Keratinocyte (primary cell): Measurements from ENCODE around the gene ANXA2R.

ENCODE experiments used
- EZH2 ChIP-seq: IDR thresholded peaks from one replicate; pipeline ENCODE4 v1.6.1; 2012; ENCODE audit warnings: inconsistent platforms, mild to moderate bottlenecking, low read length, moderate library complexity
- TF ChIP-seq, protein P1 (sequence below), 3 experiments: IDR thresholded peaks in 1 of 3; conservative IDR thresholded peaks in 1 of 3; optimal IDR thresholded peaks in 1 of 3; 2 replicates in 2 of 3; 3 replicates in 1 of 3; pipeline versions ENCODE3 to v1.5.1; 2011; ENCODE audit warnings: low read length in 3 of 3, mild to moderate bottlenecking in 3 of 3, moderate library complexity in 2 of 3, control low read depth in 1 of 3, inconsistent platforms in 1 of 3; ENCODE audit not compliant: insufficient read depth in 2 of 3; ENCODE audit errors: extremely low read depth in 1 of 3

- TF ChIP-seq, protein P1, sequence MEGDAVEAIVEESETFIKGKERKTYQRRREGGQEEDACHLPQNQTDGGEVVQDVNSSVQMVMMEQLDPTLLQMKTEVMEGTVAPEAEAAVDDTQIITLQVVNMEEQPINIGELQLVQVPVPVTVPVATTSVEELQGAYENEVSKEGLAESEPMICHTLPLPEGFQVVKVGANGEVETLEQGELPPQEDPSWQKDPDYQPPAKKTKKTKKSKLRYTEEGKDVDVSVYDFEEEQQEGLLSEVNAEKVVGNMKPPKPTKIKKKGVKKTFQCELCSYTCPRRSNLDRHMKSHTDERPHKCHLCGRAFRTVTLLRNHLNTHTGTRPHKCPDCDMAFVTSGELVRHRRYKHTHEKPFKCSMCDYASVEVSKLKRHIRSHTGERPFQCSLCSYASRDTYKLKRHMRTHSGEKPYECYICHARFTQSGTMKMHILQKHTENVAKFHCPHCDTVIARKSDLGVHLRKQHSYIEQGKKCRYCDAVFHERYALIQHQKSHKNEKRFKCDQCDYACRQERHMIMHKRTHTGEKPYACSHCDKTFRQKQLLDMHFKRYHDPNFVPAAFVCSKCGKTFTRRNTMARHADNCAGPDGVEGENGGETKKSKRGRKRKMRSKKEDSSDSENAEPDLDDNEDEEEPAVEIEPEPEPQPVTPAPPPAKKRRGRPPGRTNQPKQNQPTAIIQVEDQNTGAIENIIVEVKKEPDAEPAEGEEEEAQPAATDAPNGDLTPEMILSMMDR (optimal IDR thresholded peaks at IDR 0.05 in 1 of 3, IDR thresholded peaks at IDR 0.05 in 1 of 3, conservative IDR thresholded peaks at IDR 0.05 in 1 of 3; ENCODE audit: extremely low read depth in 1 of 3, insufficient read depth in 2 of 3, low read length in 3 of 3), result no peak
- TF ChIP-seq EZH2, result no peak
Measured at GRCh38 chr5:43000914-43001313, 39.2 kb downstream of the ANXA2R start.
